ENCODE data around the gene GALNT17. TPM values are rescaled to one million over a fixed set of nuclear protein-coding genes. Genes with fewer than 3 reads are reported as not detected.
"Not testable (repeated sequence)": the region's sequence is repeated elsewhere in the genome, so short reads cannot be mapped to it uniquely, and the experiment has no call there.

GALNT17 gene
- total RNA-seq, 2 experiments from 2014 or later: not detected

- Mint-ChIP-seq H3K4me3 (no peak overlapping the region), H3K4me1 (no peaks in the 10 kb centered on the region), H3K27ac (no peak overlapping the region), H3K27me3 (no peaks in the 10 kb centered on the region), H3K36me3 (ENCODE audit: low read depth) (no peaks in the 10 kb centered on the region), H3K9me3 (peaks cover 22% of the 10 kb centered on the region)
- no peak for DNase-seq
- ChIA-PET CTCF (no interaction called here), POLR2A (no interaction called here)
Observed at GRCh38 chr7:71261066-71261465, 129.1 kb downstream of the GALNT17 start.

DNA sequence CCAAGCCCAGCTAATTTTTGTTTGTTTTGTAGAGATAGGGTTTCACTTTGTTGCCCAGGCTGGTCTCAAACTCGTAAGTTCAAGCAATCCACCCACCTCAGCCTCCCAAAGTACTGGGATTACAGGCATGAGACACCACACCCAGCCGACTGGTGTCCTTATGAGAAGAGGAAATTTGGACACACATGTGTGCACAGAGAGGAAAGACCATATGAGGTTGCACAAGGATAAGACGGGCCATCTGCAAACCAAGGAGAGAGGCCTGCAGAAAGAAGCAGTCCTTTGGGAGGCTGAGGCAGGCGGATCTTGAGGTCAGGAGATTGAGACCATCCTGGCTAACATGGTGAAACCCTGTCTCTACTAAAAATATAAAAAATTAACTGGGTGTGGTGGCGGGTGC lies 130.9 kb downstream of the GALNT17 start:
- DNase-seq; H3K27me3 Mint-ChIP-seq; POLR2A ChIA-PET; H3K4me3 Mint-ChIP-seq; H3K27ac Mint-ChIP-seq; H3K36me3 Mint-ChIP-seq (ENCODE audit: low read depth); CTCF ChIA-PET; H3K4me1 Mint-ChIP-seq: not testable (repeated sequence)
- H3K9me3 Mint-ChIP-seq: peaks cover 28% of the 10 kb centered on the region

GRCh38 chr7:71264005-71264404 lies 132.1 kb downstream of the GALNT17 start:
- H3K4me3 Mint-ChIP-seq: no peak overlapping the region
- peaks cover 26% of the 10 kb centered on the region for H3K9me3 Mint-ChIP-seq
- H3K36me3 Mint-ChIP-seq (ENCODE audit: low read depth): no peaks in the 10 kb centered on the region
- no peak for DNase-seq
- no peak overlapping the region for H3K27ac Mint-ChIP-seq
- ChIA-PET POLR2A (no interaction called here), CTCF (no interaction called here)
- no peaks in the 10 kb centered on the region for H3K4me1 Mint-ChIP-seq
- no peaks in the 10 kb centered on the region for H3K27me3 Mint-ChIP-seq

GRCh38 chr7:71266912-71267311 lies 135.0 kb downstream of the GALNT17 start:
- Mint-ChIP-seq H3K27me3 (no peaks in the 10 kb centered on the region), H3K27ac (no peak overlapping the region), H3K36me3 (ENCODE audit: low read depth) (no peaks in the 10 kb centered on the region), H3K4me3 (no peak overlapping the region), H3K4me1 (no peaks in the 10 kb centered on the region), H3K9me3 (peaks cover 27% of the 10 kb centered on the region)
- ChIA-PET CTCF (no interaction called here), POLR2A (no interaction called here)
- DNase-seq: no peak

DNA sequence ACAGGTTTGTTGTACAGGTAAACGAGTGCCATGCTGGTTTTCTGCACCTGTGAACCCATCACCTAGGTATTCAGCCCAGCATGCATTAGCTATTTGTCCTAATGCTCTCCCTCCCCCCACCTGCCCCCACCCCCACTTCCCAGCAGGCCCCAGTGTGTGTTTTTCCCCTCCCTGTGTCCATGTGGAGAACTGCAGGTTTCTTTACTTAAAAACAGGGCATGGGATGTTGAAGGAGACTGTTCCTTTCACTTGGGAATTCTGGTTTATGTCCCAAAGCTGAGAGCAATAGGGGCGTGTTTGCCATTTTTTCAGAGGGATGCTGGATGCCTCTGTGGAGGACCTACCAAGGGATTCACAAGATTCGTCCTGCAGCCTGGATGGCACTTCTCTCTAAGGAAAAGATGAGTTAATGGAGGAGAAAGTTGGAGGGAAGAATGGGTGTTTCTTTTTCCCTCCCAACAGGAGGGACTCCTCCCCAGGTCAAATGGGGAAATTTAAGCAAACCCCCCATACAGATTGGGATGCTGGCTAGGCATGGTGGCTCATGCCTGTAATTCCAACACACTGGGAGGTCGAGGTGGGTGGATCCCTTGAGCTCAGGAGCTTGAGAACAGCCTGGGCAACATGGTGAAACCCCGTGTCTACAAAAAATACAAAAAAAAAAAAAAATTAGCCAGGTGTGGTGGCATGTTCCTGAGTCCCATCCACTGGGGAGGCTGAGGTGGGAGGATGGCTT lies 136.0 kb downstream of the GALNT17 start:
- DNase-seq: no peak
- H3K36me3 Mint-ChIP-seq (ENCODE audit: low read depth): no peaks in the 10 kb centered on the region
- peaks cover 27% of the 10 kb centered on the region for H3K9me3 Mint-ChIP-seq
- ChIA-PET CTCF (no interaction called here), POLR2A (no interaction called here)
- H3K27ac Mint-ChIP-seq: no peak overlapping the region
- no peaks in the 10 kb centered on the region for H3K4me1 Mint-ChIP-seq
- H3K27me3 Mint-ChIP-seq: no peaks in the 10 kb centered on the region
- H3K4me3 Mint-ChIP-seq: no peak overlapping the region

GRCh38 chr7:71270558-71270957 lies 138.6 kb downstream of the GALNT17 start:
- no peak for DNase-seq
- Mint-ChIP-seq H3K4me1 (no peaks in the 10 kb centered on the region), H3K36me3 (ENCODE audit: low read depth) (no peaks in the 10 kb centered on the region), H3K27me3 (no peaks in the 10 kb centered on the region), H3K4me3 (no peak overlapping the region), H3K27ac (no peak overlapping the region), H3K9me3 (peaks cover 24% of the 10 kb centered on the region)
- POLR2A ChIA-PET: no interaction called here
- CTCF ChIA-PET: no interaction called here

GRCh38 chr7:71271203-71271602 lies 139.3 kb downstream of the GALNT17 start:
- Mint-ChIP-seq H3K27ac (no peak overlapping the region), H3K4me1 (no peaks in the 10 kb centered on the region), H3K4me3 (no peak overlapping the region), H3K27me3 (no peaks in the 10 kb centered on the region), H3K36me3 (ENCODE audit: low read depth) (no peaks in the 10 kb centered on the region), H3K9me3 (peaks cover 26% of the 10 kb centered on the region)
- DNase-seq: no peak
- CTCF ChIA-PET: no interaction called here
- POLR2A ChIA-PET: no interaction called here

DNA sequence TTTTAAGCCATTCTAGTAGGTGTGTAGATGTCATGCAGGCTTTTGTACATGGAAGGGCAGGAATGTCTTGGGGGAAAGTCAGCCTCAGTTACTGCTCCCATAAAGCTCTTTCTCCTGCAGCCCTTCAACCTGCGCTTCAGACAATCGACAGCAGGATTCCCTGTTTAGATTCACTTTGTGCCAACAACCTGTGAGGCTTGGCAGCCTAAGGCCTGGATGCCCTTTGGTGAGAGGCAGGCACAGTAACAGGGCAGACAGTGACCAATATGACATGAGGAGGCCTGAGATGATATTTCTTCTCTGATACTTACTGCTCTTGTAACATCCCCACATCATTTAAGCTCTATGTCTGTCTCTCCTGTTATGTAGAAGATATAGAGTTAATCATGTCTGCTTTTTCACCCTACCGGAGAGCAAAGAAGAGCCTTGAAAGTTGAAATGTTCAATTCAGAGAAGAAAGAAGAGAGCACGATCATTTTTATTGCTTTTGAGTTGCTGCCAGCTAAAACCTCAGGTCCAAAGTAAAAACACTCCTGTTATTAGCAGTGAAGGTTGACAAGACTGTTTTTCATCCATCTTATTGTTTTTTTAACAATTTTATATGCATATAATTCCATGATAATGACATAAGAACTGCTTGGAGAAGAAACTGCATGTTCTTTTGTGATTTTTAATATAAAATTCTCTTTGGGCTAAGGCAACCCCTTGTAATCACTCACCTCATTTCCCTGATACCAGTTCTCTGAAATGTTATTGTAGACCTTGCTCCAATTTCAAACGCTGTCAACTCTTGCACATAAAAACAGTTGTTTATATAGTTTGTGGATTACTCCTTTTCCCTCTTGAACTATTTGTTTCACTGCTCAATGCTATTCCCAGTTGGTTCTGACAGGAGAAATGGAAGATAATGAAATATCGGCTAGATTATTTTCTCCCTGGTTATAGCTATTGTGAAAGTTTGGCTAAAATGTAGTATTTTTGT lies 140.9 kb downstream of the GALNT17 start:
- H3K36me3 Mint-ChIP-seq (ENCODE audit: low read depth): no peaks in the 10 kb centered on the region
- DNase-seq: no peak
- no peak overlapping the region for H3K27ac Mint-ChIP-seq
- ChIA-PET CTCF (no interaction called here), POLR2A (no interaction called here)
- no peak overlapping the region for H3K4me3 Mint-ChIP-seq
- H3K4me1 Mint-ChIP-seq: no peaks in the 10 kb centered on the region
- H3K27me3 Mint-ChIP-seq: no peaks in the 10 kb centered on the region
- peaks cover 26% of the 10 kb centered on the region for H3K9me3 Mint-ChIP-seq

DNA sequence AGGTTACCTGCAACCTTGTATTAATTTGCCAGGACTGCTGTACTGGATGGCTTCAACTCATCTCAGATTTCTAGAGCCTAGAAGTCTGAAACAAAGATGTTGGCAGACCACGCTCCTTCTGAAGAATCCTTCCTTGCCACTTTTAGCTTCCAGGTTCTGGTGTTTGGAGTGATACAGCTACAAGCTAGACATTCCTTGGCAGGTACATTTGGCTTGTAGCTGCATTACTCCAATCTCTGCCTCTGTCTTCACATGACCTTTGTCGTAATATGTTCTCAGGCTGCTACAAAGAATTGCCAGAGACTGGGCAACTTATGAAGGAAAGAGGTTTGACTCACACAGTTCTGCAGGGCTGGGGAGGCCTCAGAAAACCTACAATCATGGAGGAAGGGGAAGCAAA lies 146.3 kb downstream of the GALNT17 start:
- DNase-seq: no peak
- peaks cover 23% of the 10 kb centered on the region for H3K9me3 Mint-ChIP-seq
- H3K27ac Mint-ChIP-seq: no peak overlapping the region
- no peaks in the 10 kb centered on the region for H3K27me3 Mint-ChIP-seq
- no peaks in the 10 kb centered on the region for H3K36me3 Mint-ChIP-seq (ENCODE audit: low read depth)
- no peak overlapping the region for H3K4me3 Mint-ChIP-seq
- CTCF ChIA-PET: no interaction called here
- POLR2A ChIA-PET: no interaction called here
- no peaks in the 10 kb centered on the region for H3K4me1 Mint-ChIP-seq

DNA sequence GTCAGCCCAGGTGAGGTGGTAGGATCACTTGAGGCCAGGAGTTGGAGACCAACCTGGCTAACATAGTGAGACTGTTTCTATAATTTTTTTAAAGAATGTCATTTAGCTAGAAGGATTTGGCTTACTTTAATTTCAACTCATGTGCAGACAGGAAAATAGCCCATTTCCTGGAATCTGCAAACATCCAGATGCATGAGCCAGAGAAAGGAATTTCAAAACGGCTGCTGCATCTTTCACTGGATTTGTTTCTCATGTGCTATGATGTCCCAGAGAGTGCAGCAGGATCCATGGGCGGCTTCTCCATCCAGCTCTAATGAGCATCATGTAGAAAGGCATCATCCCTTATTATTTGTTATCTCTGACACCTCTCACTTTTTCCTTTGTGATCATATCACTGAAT lies 149.3 kb downstream of the GALNT17 start:
- Mint-ChIP-seq H3K36me3 (ENCODE audit: low read depth) (no peaks in the 10 kb centered on the region), H3K4me3 (no peak overlapping the region), H3K27me3 (no peaks in the 10 kb centered on the region), H3K27ac (no peak overlapping the region), H3K4me1 (no peaks in the 10 kb centered on the region), H3K9me3 (peaks cover 18% of the 10 kb centered on the region)
- ChIA-PET CTCF (no interaction called here), POLR2A (no interaction called here)
- no peak for DNase-seq

DNA sequence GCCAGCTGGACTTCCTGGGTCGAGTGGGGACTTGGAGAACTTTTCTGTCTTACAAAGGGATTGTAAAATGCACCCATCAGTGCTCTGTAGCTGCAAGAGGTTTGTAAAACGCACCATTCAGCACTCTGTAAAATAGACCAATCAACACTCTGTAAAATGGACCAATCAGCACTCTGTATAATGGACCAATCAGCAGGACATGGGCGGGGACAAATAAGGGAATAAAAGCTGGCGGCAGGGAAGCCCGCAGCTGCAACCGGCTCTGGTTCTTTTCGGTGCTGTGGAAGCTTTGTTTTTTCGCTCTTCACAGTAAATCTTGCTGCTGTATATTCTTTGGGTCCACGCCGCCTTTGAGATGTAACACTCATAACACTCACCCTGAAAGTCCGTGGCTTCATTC lies 151.9 kb downstream of the GALNT17 start:
- Mint-ChIP-seq H3K4me3 (no peak overlapping the region), H3K4me1 (no peaks in the 10 kb centered on the region), H3K36me3 (ENCODE audit: low read depth) (no peaks in the 10 kb centered on the region), H3K27ac (no peak overlapping the region), H3K9me3 (peaks cover 13% of the 10 kb centered on the region), H3K27me3 (no peaks in the 10 kb centered on the region)
- no peak for DNase-seq
- CTCF ChIA-PET: no interaction called here
- POLR2A ChIA-PET: no interaction called here

- no peaks in the 10 kb centered on the region for H3K4me1 Mint-ChIP-seq
- CTCF ChIA-PET: no interaction called here
- H3K27me3 Mint-ChIP-seq: no peaks in the 10 kb centered on the region
- no peaks in the 10 kb centered on the region for H3K36me3 Mint-ChIP-seq (ENCODE audit: low read depth)
- H3K4me3 Mint-ChIP-seq: no peak overlapping the region
- no peak overlapping the region for H3K27ac Mint-ChIP-seq
- DNase-seq: no peak
- POLR2A ChIA-PET: no interaction called here
- H3K9me3 Mint-ChIP-seq: peaks cover 12% of the 10 kb centered on the region
Observed at GRCh38 chr7:71285571-71286145, 153.7 kb downstream of the GALNT17 start.

- Mint-ChIP-seq H3K9me3 (peaks cover 9% of the 10 kb centered on the region), H3K27me3 (no peaks in the 10 kb centered on the region), H3K27ac (no peak overlapping the region), H3K4me1 (no peaks in the 10 kb centered on the region), H3K36me3 (ENCODE audit: low read depth) (no peaks in the 10 kb centered on the region), H3K4me3 (no peak overlapping the region)
- CTCF ChIA-PET: no interaction called here
- DNase-seq: no peak
- POLR2A ChIA-PET: no interaction called here
Observed at GRCh38 chr7:71286336-71286735, 154.4 kb downstream of the GALNT17 start.

DNA sequence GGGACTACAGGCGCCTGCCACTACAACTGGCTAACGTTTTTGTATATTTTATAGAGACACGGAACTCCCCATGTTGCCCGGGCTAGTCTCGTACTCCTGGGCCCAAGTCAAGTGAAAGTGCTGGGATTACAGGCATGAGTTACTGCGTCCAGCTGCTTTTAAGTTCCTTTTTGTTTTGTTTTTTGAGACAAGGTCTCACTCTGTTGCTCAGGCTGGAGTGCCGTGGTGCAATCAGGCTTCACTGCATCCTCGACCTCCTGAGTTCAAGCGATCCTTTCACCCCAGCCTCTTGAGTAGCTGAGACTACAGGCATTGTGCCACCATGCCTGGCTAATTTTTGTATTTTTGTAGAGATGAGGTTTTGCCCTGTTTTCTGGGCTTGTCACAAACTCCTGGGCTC lies 155.0 kb downstream of the GALNT17 start:
- POLR2A ChIA-PET: no interaction called here
- peaks cover 9% of the 10 kb centered on the region for H3K9me3 Mint-ChIP-seq
- H3K4me1 Mint-ChIP-seq: no peaks in the 10 kb centered on the region

More for the DNA sequence above, 155.0 kb downstream of the GALNT17 start:
- Mint-ChIP-seq H3K4me3 (no peak overlapping the region), H3K27me3 (no peaks in the 10 kb centered on the region), H3K36me3 (ENCODE audit: low read depth) (no peaks in the 10 kb centered on the region), H3K27ac (no peak overlapping the region)
- CTCF ChIA-PET: no interaction called here
- no peak for DNase-seq

All from activated CD4-positive, alpha-beta memory T cell treated with anti-CD3 and anti-CD28 coated beads, Interleukin-2, amount 10 ng/mL, durations not matched to agents 7 days and 5 days (primary cell).